Measurements from ENCODE around the gene KCNH1. TPM values are rescaled to one million over a fixed set of nuclear protein-coding genes. Genes with fewer than 3 reads are reported as not detected.

KCNH1 gene
- total RNA-seq, 1 donor, result 41.3 TPM

- TF ChIP-seq CTCF (IDR thresholded peaks at IDR 0.05; ENCODE audit: extremely low read depth, low read depth, low read length), result no peak
- H3K4me2 ChIP-seq (ENCODE audit: insufficient read depth, low read length), result no peak overlapping the region
- H3K36me3 ChIP-seq (ENCODE audit: insufficient read depth, low read length), result no peaks in the 10 kb centered on the region
- no peak for DNase-seq (ENCODE audit: insufficient read length, low spot score, missing footprints)
- peaks cover 3% of the 10 kb centered on the region for H3K4me1 ChIP-seq (ENCODE audit: insufficient read depth, low read length)
- no peaks in the 10 kb centered on the region for H3K27me3 ChIP-seq (ENCODE audit: insufficient read depth, low read length)
- H2AFZ ChIP-seq (ENCODE audit: low read length), result no peak overlapping the region
- no peaks in the 10 kb centered on the region for H3K9me3 ChIP-seq (ENCODE audit: low read depth, low read length)
- no peaks in the 10 kb centered on the region for H3K79me2 ChIP-seq (ENCODE audit: insufficient read depth, low read length)
- no peak overlapping the region for H3K4me3 ChIP-seq (ENCODE audit: insufficient read depth, low read length)
- no peak overlapping the region for H3K27ac ChIP-seq (ENCODE audit: low read depth, low read length)
- no peaks in the 10 kb centered on the region for H4K20me1 ChIP-seq (ENCODE audit: insufficient read depth, low read length)
Measured at GRCh38 chr1:210755991-210756659, 377.8 kb downstream of the KCNH1 start.

- no peaks in the 10 kb centered on the region for H3K79me2 ChIP-seq (ENCODE audit: insufficient read depth, low read length)
- no peaks in the 10 kb centered on the region for H4K20me1 ChIP-seq (ENCODE audit: insufficient read depth, low read length)
- no peak for TF ChIP-seq CTCF (IDR thresholded peaks at IDR 0.05; ENCODE audit: extremely low read depth, low read depth, low read length)
- H2AFZ ChIP-seq (ENCODE audit: low read length), result no peak overlapping the region
- no peak overlapping the region for H3K4me2 ChIP-seq (ENCODE audit: insufficient read depth, low read length)
- peaks cover 3% of the 10 kb centered on the region for H3K4me1 ChIP-seq (ENCODE audit: insufficient read depth, low read length)
- DNase-seq (ENCODE audit: insufficient read length, low spot score, missing footprints), result no peak
- no peak overlapping the region for H3K4me3 ChIP-seq (ENCODE audit: insufficient read depth, low read length)
- H3K36me3 ChIP-seq (ENCODE audit: insufficient read depth, low read length), result no peaks in the 10 kb centered on the region
- H3K27ac ChIP-seq (ENCODE audit: low read depth, low read length), result no peak overlapping the region
- H3K9me3 ChIP-seq (ENCODE audit: low read depth, low read length), result no peaks in the 10 kb centered on the region
- no peaks in the 10 kb centered on the region for H3K27me3 ChIP-seq (ENCODE audit: insufficient read depth, low read length)
Measured at GRCh38 chr1:210754878-210755665, 378.9 kb downstream of the KCNH1 start.

- H2AFZ ChIP-seq (ENCODE audit: low read length), result no peak overlapping the region
- H3K4me1 ChIP-seq (ENCODE audit: insufficient read depth, low read length), result no peaks in the 10 kb centered on the region
- H4K20me1 ChIP-seq (ENCODE audit: insufficient read depth, low read length), result peaks cover 3% of the 10 kb centered on the region
- no peaks in the 10 kb centered on the region for H3K79me2 ChIP-seq (ENCODE audit: insufficient read depth, low read length)
- H3K9me3 ChIP-seq (ENCODE audit: low read depth, low read length), result no peaks in the 10 kb centered on the region
- H3K36me3 ChIP-seq (ENCODE audit: insufficient read depth, low read length), result no peaks in the 10 kb centered on the region
- H3K4me3 ChIP-seq (ENCODE audit: insufficient read depth, low read length), result no peak overlapping the region
- DNase-seq (ENCODE audit: insufficient read length, low spot score, missing footprints), result no peak
- no peak overlapping the region for H3K27ac ChIP-seq (ENCODE audit: low read depth, low read length)
- H3K27me3 ChIP-seq (ENCODE audit: insufficient read depth, low read length), result no peaks in the 10 kb centered on the region
- TF ChIP-seq CTCF (IDR thresholded peaks at IDR 0.05; ENCODE audit: extremely low read depth, low read depth, low read length), result no peak
- no peak overlapping the region for H3K4me2 ChIP-seq (ENCODE audit: insufficient read depth, low read length)
Measured at GRCh38 chr1:210751911-210752310, 382.0 kb downstream of the KCNH1 start.

GRCh38 chr1:210750468-210750867, 383.5 kb downstream of the KCNH1 start:
- H4K20me1 ChIP-seq (ENCODE audit: insufficient read depth, low read length), result peaks cover 3% of the 10 kb centered on the region
- no peak overlapping the region for H3K27ac ChIP-seq (ENCODE audit: low read depth, low read length)
- no peak overlapping the region for H2AFZ ChIP-seq (ENCODE audit: low read length)
- TF ChIP-seq CTCF (IDR thresholded peaks at IDR 0.05; ENCODE audit: extremely low read depth, low read depth, low read length), result no peak
- H3K36me3 ChIP-seq (ENCODE audit: insufficient read depth, low read length), result no peaks in the 10 kb centered on the region
- H3K27me3 ChIP-seq (ENCODE audit: insufficient read depth, low read length), result no peaks in the 10 kb centered on the region
- no peaks in the 10 kb centered on the region for H3K79me2 ChIP-seq (ENCODE audit: insufficient read depth, low read length)
- H3K9me3 ChIP-seq (ENCODE audit: low read depth, low read length), result no peaks in the 10 kb centered on the region
- no peak for DNase-seq (ENCODE audit: insufficient read length, low spot score, missing footprints)
- H3K4me1 ChIP-seq (ENCODE audit: insufficient read depth, low read length), result no peaks in the 10 kb centered on the region
- no peak overlapping the region for H3K4me3 ChIP-seq (ENCODE audit: insufficient read depth, low read length)
- H3K4me2 ChIP-seq (ENCODE audit: insufficient read depth, low read length), result no peak overlapping the region
